ENCODE measurements around the gene C17orf113. TPM values are rescaled to one million over a fixed set of nuclear protein-coding genes. Genes with fewer than 3 reads are reported as not detected.

Gene C17orf113
- total and polyA plus RNA-seq, 2 of the 13 experiments (the other 11 are each of a cell fraction or from before 2014, with no cell fraction given): 0.87 to 1.1 TPM

DNA sequence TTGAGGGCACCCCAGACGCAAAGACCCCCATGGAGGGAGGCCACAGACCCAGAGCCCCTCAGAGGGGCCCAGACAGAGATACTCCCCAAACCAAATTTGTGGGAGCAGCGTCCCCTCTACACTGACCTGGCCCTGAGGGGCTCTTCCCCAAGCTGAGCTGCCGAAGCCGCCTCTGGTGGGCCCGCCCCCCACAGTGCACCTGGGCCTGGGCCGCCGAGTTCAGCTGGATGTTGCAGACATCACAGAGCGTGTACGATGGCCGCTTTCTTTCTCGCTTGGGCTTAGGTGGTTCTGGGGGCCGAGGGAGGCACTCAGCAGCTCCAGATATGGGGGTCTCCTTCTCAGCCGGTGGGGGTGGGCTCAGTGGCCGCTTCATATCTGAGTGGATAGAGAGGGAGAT is 12.3 kb upstream of the C17orf113 start:
- ATAC-seq: no peak
- no peak overlapping the region for H3K4me3 ChIP-seq (replicated peaks in 1 of 3; ENCODE audit: insufficient read depth in 1 of 3, low read depth in 2 of 3, low read length in 3 of 3)
- no peaks in the 10 kb centered on the region for H3K27me3 ChIP-seq (ENCODE audit: control insufficient read depth in 1 of 2, insufficient read depth in 2 of 2, low read length in 2 of 2)
- no peak overlapping the region for H3K27ac ChIP-seq (ENCODE audit: extremely low read length, insufficient read depth, low read length)
- in situ Hi-C loops (cut with HindIII; ENCODE audit: extremely low pct_ligation_motif_present, low pct_unique_long_range_greater_than_20kb): loop anchor here (5.0 kb wide), 1 partner anchor 100 kb away; no protein-coding TSS in a partner anchor
- H3K9ac ChIP-seq (ENCODE audit: insufficient read depth, low read depth, low read length): no peak overlapping the region
- 72% methylated on average over 12 of the region's 14 CpGs for WGBS (ENCODE audit: low lambda C conversion rate)
- H3K9me3 ChIP-seq (ENCODE audit: low read length): no peaks in the 10 kb centered on the region
- FAIRE-seq: no peak
- ChIA-PET CTCF (ENCODE audit: low intra/inter-chr PET ratio, low total read pairs) (interaction anchor here (1.6 to 2.0 kb wide), 2 partner anchors 38 to 54 kb away, joined by 4 to 8 read pairs; no protein-coding TSS in a partner anchor), POLR2A (no interaction called here)
- no TSS peak for BruUV-seq (replicated peaks)
- intact Hi-C loops (cut with micrococcal nuclease; ENCODE audit: unreplicated experiment): no loop called here
- no peak for TF ChIP-seq IRX3 (CRISPR knock-in tag; IDR thresholded peaks at IDR 0.05; ENCODE audit: borderline replicate concordance, low read depth)
- no peak for TF ChIP-seq ZNF720 (CRISPR knock-in tag; IDR thresholded peaks at IDR 0.05)
- no peak for TF ChIP-seq TSC22D2 (CRISPR knock-in tag; IDR thresholded peaks at IDR 0.05; ENCODE audit: borderline replicate concordance)
- TF ChIP-seq SCMH1 (CRISPR knock-in tag; IDR thresholded peaks at IDR 0.05; ENCODE audit: borderline replicate concordance): no peak
- TF ChIP-seq SNAI1 (CRISPR knock-in tag; IDR thresholded peaks at IDR 0.05; ENCODE audit: borderline replicate concordance): no peak
- no peak overlapping the region for H2AFZ ChIP-seq (ENCODE audit: low read length)
- no peaks in the 10 kb centered on the region for H3K36me3 ChIP-seq (replicated peaks in 1 of 2; ENCODE audit: control insufficient read depth in 1 of 2, insufficient read depth in 2 of 2, low read length in 2 of 2)
- no peaks in the 10 kb centered on the region for H4K20me1 ChIP-seq (ENCODE audit: insufficient read depth, low read length)
- no peaks in the 10 kb centered on the region for H3K79me2 ChIP-seq (ENCODE audit: insufficient read depth, low read length)
- peaks cover 4% of the 10 kb centered on the region; the same call in 1 of the 2 replicates for H3K4me1 ChIP-seq (ENCODE audit: insufficient read depth, low read length)
- no peak for DNase-seq (ENCODE audit: low spot score)
- H3K4me2 ChIP-seq (ENCODE audit: low read depth, low read length): no peak overlapping the region

DNA sequence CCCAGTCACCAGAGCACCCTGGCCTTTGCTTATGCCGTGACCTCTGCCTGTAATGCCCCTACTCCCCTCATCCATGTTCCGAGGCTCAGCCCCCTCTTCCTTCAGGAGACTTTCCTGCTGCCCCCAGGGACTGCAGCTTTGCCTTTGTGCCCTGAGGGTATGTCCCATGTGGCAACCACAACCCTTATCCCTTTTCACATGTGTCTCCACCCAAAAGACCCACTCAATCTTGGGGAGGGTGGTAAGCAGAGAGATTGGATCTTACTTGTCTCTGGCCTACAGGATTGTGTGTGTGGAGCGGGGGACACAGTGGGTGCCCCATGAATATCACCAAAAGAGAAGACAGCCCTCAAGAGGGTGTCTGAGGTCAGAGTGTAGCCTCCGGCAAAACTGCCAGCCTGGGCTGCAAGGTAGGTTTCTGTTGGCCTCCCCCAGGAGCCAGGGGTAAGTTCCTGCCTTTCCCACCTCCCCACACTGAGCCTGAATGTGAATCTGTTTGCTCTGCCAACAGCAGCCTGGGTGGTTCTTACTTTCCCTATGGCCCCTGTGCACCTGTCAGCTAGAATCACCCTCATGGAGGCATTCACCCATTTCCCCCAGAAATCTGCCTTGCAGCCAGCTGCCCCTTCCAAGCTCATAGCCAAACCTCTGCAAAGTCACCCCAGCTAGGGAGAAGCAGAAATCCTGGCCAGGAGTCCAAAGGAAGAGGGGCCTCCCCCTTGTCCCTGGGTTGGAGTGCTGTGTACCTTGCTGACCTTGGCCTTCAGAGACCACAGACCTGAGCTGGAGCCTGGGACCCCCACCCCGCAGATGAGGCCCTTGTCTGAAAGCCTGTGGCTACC is 11.5 kb upstream of the C17orf113 start:
- H3K27ac ChIP-seq (ENCODE audit: extremely low read length, insufficient read depth, low read length): no peak overlapping the region
- H2AFZ ChIP-seq (ENCODE audit: low read length): no peak overlapping the region
- TF ChIP-seq, protein P1, sequence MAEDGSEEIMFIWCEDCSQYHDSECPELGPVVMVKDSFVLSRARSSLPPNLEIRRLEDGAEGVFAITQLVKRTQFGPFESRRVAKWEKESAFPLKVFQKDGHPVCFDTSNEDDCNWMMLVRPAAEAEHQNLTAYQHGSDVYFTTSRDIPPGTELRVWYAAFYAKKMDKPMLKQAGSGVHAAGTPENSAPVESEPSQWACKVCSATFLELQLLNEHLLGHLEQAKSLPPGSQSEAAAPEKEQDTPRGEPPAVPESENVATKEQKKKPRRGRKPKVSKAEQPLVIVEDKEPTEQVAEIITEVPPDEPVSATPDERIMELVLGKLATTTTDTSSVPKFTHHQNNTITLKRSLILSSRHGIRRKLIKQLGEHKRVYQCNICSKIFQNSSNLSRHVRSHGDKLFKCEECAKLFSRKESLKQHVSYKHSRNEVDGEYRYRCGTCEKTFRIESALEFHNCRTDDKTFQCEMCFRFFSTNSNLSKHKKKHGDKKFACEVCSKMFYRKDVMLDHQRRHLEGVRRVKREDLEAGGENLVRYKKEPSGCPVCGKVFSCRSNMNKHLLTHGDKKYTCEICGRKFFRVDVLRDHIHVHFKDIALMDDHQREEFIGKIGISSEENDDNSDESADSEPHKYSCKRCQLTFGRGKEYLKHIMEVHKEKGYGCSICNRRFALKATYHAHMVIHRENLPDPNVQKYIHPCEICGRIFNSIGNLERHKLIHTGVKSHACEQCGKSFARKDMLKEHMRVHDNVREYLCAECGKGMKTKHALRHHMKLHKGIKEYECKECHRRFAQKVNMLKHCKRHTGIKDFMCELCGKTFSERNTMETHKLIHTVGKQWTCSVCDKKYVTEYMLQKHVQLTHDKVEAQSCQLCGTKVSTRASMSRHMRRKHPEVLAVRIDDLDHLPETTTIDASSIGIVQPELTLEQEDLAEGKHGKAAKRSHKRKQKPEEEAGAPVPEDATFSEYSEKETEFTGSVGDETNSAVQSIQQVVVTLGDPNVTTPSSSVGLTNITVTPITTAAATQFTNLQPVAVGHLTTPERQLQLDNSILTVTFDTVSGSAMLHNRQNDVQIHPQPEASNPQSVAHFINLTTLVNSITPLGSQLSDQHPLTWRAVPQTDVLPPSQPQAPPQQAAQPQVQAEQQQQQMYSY (CRISPR knock-in tag; IDR thresholded peaks at IDR 0.05): peak; percentile 95
- TF ChIP-seq, protein P2, sequence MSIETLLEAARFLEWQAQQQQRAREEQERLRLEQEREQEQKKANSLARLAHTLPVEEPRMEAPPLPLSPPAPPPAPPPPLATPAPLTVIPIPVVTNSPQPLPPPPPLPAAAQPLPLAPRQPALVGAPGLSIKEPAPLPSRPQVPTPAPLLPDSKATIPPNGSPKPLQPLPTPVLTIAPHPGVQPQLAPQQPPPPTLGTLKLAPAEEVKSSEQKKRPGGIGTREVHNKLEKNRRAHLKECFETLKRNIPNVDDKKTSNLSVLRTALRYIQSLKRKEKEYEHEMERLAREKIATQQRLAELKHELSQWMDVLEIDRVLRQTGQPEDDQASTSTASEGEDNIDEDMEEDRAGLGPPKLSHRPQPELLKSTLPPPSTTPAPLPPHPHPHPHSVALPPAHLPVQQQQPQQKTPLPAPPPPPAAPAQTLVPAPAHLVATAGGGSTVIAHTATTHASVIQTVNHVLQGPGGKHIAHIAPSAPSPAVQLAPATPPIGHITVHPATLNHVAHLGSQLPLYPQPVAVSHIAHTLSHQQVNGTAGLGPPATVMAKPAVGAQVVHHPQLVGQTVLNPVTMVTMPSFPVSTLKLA (IDR thresholded peaks at IDR 0.05): peak; percentile 68
- no peak for TF ChIP-seq KLF6 (CRISPR knock-in tag; IDR thresholded peaks at IDR 0.05)
- no peaks in the 10 kb centered on the region for H4K20me1 ChIP-seq (ENCODE audit: insufficient read depth, low read length)
- H3K36me3 ChIP-seq (replicated peaks in 1 of 2; ENCODE audit: control insufficient read depth in 1 of 2, insufficient read depth in 2 of 2, low read length in 2 of 2): no peaks in the 10 kb centered on the region
- intact Hi-C loops (cut with micrococcal nuclease; ENCODE audit: unreplicated experiment) (no loop called here), in situ Hi-C loops (cut with HindIII; ENCODE audit: extremely low pct_ligation_motif_present, low pct_unique_long_range_greater_than_20kb) (loop anchor here (5.0 kb wide), 1 partner anchor 100 kb away; no protein-coding TSS in a partner anchor)
- ATAC-seq (no peak; the same call in 2 of the 3 replicates), DNase-seq (ENCODE audit: low spot score) (no peak), FAIRE-seq (no peak)
- H3K4me3 ChIP-seq (replicated peaks in 1 of 3; ENCODE audit: insufficient read depth in 1 of 3, low read depth in 2 of 3, low read length in 3 of 3): no peak overlapping the region
- ChIA-PET CTCF (ENCODE audit: low intra/inter-chr PET ratio, low total read pairs) (no interaction called here), POLR2A (no interaction called here)
- no peaks in the 10 kb centered on the region for H3K27me3 ChIP-seq (ENCODE audit: control insufficient read depth in 1 of 2, insufficient read depth in 2 of 2, low read length in 2 of 2)
- H3K4me1 ChIP-seq (ENCODE audit: insufficient read depth, low read length): no peaks in the 10 kb centered on the region
- no peaks in the 10 kb centered on the region for H3K9me3 ChIP-seq (ENCODE audit: low read length)
- no TSS peak for BruUV-seq (replicated peaks)
- H3K79me2 ChIP-seq (ENCODE audit: insufficient read depth, low read length): no peaks in the 10 kb centered on the region
- 36% methylated on average over 4 of the region's 5 CpGs for WGBS (ENCODE audit: low lambda C conversion rate)
- H3K9ac ChIP-seq (ENCODE audit: insufficient read depth, low read depth, low read length): no peak overlapping the region
- H3K4me2 ChIP-seq (ENCODE audit: low read depth, low read length): no peak overlapping the region

All from HepG2 (cell line).